GM19023 (cell line): Measurements from ENCODE around the gene PER2.
"Not testable (repeated sequence)": the region's sequence is repeated elsewhere in the genome, so short reads cannot be mapped to it uniquely, and the experiment has no call there.

Experiments
- ATAC-seq: cut with Tn5 transposase; IDR thresholded peaks from one replicate; pipeline ENCODE4 v1.9.1; 2021; ENCODE audit warnings: mild to moderate bottlenecking, moderate library complexity; ENCODE audit not compliant: unreplicated experiment

Gene PER2, protein sequence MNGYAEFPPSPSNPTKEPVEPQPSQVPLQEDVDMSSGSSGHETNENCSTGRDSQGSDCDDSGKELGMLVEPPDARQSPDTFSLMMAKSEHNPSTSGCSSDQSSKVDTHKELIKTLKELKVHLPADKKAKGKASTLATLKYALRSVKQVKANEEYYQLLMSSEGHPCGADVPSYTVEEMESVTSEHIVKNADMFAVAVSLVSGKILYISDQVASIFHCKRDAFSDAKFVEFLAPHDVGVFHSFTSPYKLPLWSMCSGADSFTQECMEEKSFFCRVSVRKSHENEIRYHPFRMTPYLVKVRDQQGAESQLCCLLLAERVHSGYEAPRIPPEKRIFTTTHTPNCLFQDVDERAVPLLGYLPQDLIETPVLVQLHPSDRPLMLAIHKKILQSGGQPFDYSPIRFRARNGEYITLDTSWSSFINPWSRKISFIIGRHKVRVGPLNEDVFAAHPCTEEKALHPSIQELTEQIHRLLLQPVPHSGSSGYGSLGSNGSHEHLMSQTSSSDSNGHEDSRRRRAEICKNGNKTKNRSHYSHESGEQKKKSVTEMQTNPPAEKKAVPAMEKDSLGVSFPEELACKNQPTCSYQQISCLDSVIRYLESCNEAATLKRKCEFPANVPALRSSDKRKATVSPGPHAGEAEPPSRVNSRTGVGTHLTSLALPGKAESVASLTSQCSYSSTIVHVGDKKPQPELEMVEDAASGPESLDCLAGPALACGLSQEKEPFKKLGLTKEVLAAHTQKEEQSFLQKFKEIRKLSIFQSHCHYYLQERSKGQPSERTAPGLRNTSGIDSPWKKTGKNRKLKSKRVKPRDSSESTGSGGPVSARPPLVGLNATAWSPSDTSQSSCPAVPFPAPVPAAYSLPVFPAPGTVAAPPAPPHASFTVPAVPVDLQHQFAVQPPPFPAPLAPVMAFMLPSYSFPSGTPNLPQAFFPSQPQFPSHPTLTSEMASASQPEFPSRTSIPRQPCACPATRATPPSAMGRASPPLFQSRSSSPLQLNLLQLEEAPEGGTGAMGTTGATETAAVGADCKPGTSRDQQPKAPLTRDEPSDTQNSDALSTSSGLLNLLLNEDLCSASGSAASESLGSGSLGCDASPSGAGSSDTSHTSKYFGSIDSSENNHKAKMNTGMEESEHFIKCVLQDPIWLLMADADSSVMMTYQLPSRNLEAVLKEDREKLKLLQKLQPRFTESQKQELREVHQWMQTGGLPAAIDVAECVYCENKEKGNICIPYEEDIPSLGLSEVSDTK (N-terminal part only)

DNA sequence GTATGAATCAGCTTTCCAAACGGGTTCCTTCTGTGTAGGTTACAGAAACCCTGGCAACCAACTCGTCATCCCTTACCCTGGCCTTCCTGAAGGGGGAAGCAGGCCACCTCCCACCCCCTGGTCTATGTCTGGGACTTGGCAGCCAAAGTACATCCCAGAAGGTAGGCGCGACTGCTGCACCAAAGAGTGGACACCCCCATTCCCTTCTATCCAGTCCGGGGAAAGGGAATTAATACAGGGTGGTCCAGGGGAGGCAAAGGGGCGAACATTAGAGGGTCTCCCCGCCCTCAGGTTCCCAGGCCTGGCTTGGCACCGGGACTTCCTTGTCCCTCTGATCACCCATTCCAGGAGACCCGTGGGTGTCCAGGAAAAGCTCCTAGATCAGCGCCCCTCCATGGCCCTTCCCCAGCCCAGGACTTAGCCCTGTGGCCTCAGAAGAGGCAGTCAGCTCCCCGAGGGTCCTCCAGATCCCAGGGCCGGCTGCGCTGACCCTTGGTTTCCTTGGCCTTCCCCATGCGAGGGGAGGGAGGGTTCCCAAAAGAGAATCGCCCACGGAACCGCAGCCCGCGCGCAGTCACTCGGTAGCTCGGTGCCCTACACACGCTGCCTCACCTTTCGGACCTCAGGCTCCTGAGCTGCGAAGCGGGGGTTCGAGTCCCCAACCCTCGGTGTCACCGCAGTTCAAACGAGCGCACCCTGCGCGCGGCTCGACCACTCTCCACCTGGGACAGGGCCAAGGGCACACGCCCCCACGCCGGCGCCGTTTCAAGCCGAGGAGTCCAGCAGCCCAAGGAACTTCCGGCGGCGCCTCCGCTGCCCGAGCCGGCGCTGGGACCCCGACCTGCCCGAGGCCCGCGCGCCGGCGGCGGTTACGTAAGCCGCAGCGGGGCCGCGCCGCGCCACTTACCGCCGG is at the start of gene PER2:
PER2 (minus strand) TSS at position 874 of the 913 bp plus-strand sequence. CDS start 10,674 bp downstream, outside the sequence.
- peak; percentile 39 for ATAC-seq

DNA sequence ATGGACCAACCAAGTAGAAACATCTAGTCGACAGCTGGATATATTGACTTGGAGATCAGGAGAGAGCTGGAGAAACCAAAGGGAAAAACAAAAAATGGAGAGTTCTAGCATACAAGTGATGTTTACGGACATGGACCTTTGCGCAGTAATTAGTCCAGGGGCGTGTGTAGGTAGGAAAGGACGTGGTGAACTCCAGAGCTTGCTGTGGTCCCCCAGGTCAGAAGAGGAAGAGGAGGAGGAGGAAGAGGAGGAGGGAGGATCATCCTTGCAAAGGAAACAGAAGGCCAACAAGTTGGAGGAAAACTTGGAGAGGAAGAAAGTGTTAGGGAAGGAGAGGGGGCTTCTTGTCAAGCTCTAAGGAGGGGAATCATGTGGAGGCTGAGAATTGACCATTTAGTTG is 49.4 kb upstream of the PER2 start:
- no peak for ATAC-seq

DNA sequence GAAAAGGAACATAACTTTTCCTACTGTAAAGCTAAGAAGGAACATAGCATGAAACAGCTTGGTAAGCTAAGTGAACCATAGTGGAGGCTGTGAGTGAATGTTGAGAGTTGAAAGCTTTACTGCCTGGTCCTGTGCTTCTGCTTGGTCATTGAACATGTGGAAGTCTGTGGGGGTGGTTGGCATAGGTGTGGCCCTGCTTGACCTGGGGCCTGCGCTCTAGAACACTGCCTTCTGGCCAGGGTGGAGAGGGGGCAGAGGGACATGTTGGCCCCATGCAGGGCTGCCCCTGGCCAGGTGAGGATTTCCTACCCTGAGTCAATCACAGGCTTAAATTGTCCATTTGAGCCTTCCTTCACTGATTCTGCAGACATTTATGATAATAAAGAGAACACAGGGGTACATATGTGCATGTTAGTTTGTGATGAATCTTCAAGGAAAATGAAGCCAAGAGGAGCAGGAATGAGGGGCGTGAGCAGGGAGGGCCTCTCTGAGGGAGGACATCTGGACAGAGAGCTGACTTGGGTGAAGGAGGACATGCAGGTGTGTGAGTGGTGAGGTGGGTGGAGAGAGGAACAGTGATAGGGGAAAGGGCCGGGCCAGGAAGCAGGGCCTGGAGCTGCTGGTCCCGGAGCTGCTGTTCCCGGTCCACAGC is 48.5 kb upstream of the PER2 start:
- ATAC-seq, result no peak

DNA sequence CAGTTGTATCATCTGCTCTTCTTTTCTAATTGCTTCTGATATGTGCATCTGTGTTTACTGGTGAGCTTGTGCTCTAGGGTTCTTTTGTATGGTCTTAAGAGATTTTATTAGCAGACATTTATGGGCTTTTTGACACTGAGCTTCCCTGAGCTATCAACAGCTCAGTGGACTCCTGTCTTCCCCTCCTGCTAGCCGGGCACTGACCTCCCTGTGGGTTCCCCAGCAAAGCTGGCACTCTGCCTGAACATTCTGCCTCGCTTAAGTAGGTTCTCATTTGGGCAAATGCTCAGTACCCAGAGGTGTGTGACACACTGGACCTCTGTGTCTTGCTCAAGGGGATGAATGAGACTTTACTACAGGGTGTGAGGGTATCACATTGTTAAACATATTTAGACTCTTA is 47.7 kb upstream of the PER2 start:
- ATAC-seq, result no peak

DNA sequence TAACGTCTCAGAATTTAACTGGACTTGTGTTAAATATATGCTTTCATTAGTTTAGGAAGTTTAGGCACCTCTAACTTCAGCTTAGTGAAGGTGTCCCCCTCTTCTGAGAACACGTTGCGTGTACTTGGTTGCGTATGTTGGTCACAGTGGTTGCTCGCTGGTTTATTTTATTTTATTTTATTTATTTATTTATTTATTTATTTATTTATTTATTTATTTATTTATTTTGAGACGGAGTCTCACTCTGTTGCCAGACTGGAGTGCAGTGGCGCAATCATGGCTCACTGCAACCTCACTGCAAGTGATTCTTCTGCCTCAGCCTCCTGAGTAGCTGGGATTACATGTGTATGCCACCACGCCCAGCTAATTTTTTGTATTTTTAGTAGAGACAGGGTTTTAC is 47.2 kb upstream of the PER2 start:
- ATAC-seq, result not testable (repeated sequence)

DNA sequence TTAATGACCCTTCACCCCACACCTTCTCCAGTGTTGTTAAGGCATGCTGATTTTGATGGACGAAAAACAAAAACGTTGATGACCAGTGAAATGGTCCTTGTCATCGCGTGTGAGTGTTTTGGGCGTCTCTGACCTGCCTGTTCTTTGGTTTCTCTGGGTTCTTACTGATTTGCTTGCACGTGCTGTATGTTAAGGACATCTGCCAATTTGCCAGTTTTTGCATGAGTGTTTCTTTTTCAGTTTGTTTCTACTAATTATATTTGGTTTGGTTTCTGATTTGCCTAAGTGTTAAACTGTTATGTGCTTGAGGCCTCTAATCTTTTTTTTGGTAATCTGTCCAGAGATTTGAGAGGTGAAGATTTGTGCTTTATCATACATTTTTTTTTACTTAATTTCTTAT is 46.5 kb upstream of the PER2 start:
- no peak for ATAC-seq

DNA sequence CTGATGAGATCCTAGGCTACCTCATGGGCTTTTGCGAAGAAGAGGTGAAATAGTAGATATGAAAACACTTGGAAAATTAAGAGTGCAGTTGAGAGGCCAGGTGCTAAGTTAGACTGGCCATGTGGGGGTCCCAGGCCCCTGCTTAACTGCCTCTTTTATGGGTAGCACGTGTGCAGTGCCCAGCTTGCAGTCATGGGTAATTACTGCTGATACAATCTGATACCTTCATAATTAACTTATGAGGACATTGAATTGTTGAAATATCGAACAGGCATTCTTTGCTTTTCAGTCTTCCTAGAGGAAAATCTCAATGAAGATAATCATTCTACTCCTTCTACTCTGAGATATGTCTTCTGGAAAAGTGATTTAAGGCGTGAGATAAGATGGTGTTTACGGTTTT is 43.5 kb upstream of the PER2 start:
- no peak for ATAC-seq

DNA sequence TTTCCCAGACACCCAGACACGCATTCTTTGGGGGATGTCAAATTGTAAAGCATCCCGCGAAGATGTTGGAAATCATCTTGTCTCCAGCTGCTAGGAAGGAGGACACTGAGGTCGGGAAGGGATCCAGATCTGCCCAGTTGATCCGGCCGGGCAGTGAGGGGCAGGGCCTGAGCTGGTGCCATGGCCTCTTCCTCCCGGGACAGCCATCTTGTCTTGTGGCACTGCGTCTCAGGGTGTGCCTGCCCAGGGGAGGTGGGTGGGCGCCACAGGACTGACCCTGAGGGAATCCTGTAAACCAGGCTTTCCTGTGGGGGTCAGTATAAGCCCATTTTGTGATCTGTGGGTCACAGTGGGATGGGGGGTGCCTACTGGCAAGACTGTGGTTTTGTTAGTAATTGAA is 42.0 kb upstream of the PER2 start:
- no peak for ATAC-seq

DNA sequence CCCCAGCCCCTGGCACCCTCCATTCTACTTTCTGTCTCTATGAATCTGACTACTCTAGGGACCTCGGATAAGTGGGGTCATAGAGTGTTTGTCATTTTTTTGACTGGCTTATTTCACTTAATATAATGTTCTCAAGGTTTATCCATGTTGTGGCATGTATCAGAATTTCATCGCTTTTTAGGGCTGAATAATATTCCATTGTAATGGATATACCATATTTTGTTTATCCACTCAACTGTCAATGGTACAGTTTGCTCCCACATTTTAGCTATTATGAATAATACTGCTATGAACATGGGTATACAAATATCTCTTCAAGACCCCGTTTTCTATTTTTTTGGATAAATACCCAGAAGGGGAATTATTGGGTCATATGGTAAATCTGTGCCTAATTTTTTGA is 39.3 kb upstream of the PER2 start:
- no peak for ATAC-seq

DNA sequence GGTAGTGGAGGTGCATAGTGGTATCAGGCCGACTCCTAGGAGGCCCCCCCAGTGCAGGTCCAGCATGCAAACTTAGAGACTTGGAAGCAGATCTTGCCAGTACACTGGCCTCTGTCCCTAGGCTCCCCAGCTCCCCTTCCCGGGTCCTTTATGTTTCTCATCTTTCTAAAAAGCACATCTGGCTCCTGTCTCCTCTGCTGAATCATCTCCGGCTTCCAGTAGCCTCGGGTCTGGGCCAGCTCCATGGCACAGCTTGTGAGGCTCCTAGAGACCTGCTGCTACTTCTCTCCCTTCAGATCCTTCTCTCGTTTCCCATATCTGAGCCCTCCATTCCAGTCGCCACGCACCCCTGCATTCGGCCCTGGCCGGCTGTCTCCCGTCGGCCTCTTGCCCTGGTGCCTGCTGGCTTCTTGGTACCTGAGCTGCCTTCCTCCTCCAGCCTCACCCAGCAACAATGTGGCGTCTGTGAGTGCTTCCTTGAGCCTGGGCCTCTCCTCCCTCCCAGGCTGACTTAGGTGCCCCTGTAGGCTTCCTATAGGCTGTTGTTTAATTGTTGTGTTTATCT is 38.5 kb upstream of the PER2 start:
- ATAC-seq, result no peak

DNA sequence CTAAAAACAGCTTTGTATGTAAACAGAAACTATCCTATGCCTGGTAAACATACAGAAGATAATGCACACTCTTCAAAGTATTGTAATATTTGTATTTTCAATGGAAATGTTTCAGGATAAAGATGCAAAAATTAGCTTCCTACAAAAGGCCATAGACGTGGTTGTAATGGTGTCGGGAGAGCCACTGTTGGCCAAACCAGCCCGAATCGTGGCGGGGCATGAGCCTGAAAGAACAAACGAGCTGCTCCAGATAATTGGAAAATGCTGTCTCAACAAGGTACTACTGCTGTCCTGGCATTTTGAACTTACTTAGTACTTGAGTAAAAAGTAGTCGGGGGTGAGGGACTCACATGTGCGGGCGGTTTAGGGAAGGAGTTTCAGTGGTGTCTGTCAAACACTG is 37.3 kb upstream of the PER2 start:
- ATAC-seq, result no peak

DNA sequence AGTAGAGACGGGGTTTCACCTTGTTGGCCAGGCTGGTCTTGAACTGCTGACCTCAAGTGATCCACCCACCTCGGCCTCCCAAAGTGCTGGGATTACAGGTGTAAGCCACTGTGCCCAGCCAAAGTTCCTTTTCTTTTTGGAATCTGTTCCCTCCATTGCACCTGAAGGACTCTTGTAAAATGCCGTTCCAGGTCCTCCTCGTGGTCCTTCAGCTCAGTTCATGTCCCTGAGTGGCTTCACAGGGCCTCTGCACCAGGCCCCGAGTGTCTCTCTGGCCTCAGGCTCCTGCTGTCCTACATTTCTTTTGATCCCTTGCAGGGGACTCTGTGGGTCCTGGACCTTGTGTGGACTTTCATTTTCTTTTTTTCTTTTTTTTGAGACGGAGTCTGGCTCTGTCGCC is 35.8 kb upstream of the PER2 start:
- ATAC-seq, result not testable (repeated sequence)

DNA sequence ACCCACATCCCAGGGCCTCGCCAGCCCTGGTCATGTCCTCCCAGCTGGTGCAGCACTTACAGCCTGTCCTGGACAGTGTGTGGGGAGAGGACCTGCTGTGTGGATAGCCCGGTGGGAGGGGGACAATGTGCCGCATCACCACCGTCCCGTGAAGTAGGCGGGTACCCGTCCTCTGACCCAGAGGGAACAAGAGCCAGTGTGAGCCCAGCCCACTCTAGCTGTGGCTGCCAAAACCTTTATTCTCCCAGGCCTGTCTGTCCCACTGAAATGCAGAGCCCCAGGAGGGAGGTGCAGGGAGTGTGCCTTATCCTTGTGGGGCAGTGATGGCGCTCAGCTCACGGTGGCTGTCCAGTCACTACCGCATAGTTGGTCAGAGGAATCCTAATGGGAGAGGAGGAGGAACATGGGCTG is 33.6 kb upstream of the PER2 start:
- no peak for ATAC-seq

DNA sequence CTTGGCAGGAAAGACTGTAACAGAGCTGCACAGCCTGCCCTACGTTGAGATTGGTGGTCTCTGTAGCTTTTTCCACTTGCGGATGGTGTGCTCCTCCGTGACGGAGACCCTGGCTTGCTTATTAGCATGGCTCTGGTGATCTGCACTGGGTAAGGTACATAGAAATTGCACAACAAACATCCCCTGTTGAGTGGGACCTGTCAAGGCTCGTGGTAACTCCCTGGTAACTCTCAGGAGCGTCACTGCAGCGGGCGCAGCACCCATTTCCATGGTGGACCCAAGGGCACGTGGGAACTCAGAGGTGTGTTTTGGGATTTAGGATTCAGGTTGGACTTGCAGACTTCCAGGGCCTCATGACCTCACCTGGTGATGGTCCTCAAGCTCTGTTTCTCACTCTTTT is 33.1 kb upstream of the PER2 start:
- no peak for ATAC-seq

DNA sequence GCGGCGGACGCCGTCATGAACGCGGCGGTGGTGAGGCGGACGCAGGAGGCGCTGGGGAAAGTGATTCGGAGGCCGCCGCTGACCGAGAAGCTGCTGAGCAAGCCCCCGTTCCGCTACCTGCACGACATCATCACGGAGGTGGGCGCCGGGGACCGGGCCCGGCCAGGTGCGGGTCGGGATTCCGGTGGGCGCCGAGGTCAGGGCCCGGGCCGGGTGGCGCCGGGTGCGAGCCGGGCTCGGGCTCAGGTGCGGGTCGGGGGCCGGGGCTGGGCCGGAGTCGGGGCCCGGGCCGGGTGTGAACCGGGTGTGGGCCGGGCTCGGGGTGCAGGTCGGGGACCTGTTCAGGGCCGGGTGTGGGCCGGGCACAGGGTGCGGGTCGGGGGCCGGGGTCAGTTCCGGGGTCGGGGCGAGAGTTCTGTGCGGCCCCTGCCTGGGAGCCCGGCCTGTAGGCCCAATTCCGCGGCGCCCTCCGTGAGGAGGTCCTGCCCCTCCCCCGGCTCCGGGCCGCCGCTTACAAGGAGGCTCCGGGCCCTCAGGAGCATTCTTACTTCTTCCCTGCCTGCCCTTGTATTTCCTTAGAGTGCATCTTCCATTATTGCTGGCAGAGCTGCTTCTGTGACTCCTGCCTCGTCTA is 32.4 kb upstream of the PER2 start:
- ATAC-seq, result peak; percentile 35

DNA sequence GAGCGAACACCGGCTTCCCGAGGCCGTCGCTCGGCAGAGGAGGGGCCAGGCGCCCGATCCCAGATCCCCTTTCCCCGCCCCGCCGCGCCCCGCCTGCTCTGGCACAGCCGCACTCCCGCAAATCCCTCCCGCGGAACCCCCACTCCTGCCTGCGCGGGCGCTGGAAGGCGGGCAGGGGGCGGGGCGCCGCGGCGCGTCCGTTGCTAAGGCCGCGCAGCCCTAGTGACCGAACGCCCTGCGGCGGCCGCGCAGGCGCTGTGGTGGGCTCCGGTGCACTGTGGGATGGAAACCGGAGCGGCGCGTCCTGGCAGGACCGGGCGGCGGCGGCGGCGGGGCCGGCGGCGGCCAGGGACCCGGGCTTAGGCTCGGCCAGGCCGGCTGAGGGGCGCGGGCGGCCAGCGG is 31.8 kb upstream of the PER2 start, which contains the start of gene TRAF3IP1:
TRAF3IP1 (plus strand) TSS at position 273 of the 402 bp plus-strand sequence. CDS start 145 bp downstream, outside the sequence.
- peak; percentile 94 for ATAC-seq

DNA sequence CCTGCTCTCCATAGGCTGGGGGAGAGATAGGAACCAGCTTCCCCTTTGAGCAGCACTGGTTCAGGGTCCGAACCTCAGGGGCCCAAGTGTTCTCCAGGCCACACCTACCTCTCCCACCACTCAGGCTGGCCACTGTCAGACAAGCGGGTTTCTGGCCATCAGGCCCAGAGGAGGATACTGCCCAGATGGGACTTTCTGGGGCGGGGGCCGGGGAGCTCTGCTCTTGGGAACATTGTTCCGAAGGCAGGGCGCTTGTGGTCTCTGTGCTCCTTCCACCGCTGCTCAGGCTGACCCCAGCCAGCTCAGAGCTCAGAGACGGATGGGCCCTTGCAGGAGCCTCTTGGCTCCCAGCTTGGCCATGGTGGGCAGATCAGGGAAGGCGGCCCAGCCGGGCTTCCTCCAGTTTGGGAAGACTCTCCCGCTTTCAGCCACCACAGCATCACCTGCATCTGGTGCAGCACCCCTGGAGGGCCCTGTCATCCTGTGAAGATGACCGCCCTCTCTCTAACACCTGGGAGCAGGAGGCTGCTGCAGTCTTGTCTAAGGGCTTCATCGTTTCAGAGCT is 26.7 kb upstream of the PER2 start:
- no peak for ATAC-seq

DNA sequence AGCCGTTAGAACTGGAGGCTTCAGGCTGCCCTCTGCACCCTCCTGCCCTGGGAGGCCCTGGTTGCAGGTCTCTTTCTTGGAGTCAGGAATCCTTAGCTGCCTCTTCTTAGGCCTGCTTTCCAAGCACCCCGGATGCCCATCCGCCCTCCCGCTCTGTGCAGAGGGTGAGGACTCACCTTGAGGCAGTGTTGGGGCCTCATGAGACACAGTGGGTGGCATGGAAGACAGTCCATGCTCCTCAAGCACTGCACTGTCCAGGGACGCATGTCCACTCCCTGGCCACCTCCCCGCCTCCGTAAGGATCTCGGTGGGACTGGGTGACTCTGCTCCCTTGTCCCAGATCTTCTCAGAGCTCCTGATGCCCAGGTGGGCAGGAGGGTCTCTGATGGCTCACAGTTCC is 26.2 kb upstream of the PER2 start:
- ATAC-seq, result no peak

DNA sequence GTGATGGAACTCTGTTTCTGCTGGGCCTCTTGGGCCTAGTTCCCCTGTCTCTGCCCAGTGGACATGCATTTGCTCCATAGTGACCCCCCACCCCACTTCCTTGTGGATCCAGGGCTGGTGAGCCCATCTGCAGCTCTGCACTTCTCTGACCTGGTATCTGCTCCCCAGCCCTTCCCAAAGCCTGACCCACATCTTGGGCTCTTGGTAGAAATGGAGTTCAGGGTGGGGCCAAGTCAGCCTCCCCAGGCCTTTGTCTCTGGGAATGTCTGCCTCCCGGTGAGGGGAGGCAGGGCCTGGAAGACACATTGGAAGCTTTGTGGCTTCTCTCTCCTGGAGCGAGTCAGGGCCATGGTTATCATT is 25.6 kb upstream of the PER2 start:
- no peak for ATAC-seq
